ENCODE results near the gene AMT.

Gene AMT

GRCh38 chr3:49462222-49462621 is 39.9 kb upstream of the AMT start:
- H3K27ac ChIP-seq (ENCODE audit: low read length), result no peak overlapping the region
- no peaks in the 10 kb centered on the region for H3K36me3 ChIP-seq (ENCODE audit: insufficient read depth, low read length)
- no peak overlapping the region for H3K4me2 ChIP-seq (ENCODE audit: insufficient read depth, low read length)
- no peak overlapping the region for H3K9ac ChIP-seq (ENCODE audit: low read depth, low read length)
- DNase-seq (no peak), ATAC-seq (ENCODE audit: insufficient read depth, low read depth) (no peak)
- no peaks in the 10 kb centered on the region for H3K79me2 ChIP-seq (ENCODE audit: insufficient read depth, low read length)
- no peaks in the 10 kb centered on the region for H3K9me3 ChIP-seq (ENCODE audit: insufficient read depth, low read length, severe bottlenecking)
- no peak for TF ChIP-seq EZH2 (IDR thresholded peaks at IDR 0.05; ENCODE audit: borderline replicate concordance, low read depth, low read length, severe bottlenecking)
- TF ChIP-seq CTCF (IDR thresholded peaks at IDR 0.05; ENCODE audit: borderline replicate concordance, extremely low read depth, low read length, poor library complexity, severe bottlenecking), result no peak
- no peaks in the 10 kb centered on the region for H3K27me3 ChIP-seq (ENCODE audit: insufficient read depth, low read length, poor library complexity)
- no peaks in the 10 kb centered on the region for H3K4me1 ChIP-seq (ENCODE audit: insufficient read depth, low read length)
- H4K20me1 ChIP-seq (ENCODE audit: insufficient read depth, low read length), result no peaks in the 10 kb centered on the region
- no peak overlapping the region for H2AFZ ChIP-seq (ENCODE audit: low read depth, low read length)
- no peak overlapping the region for H3K4me3 ChIP-seq (ENCODE audit: low read depth in 1 of 2, low read length in 2 of 2)

- Histone ChIP-seq H3K4me3 (ENCODE audit: low read depth in 1 of 2, low read length in 2 of 2) (no peak overlapping the region), H3K27ac (ENCODE audit: low read length) (no peak overlapping the region), H4K20me1 (ENCODE audit: insufficient read depth, low read length) (no peaks in the 10 kb centered on the region), H3K4me1 (ENCODE audit: insufficient read depth, low read length) (no peaks in the 10 kb centered on the region), H3K9me3 (ENCODE audit: insufficient read depth, low read length, severe bottlenecking) (no peaks in the 10 kb centered on the region), H3K4me2 (ENCODE audit: insufficient read depth, low read length) (no peak overlapping the region), H3K79me2 (ENCODE audit: insufficient read depth, low read length) (no peaks in the 10 kb centered on the region), H3K9ac (ENCODE audit: low read depth, low read length) (no peak overlapping the region), H3K36me3 (ENCODE audit: insufficient read depth, low read length) (no peaks in the 10 kb centered on the region), H3K27me3 (ENCODE audit: insufficient read depth, low read length, poor library complexity) (no peaks in the 10 kb centered on the region), H2AFZ (ENCODE audit: low read depth, low read length) (no peak overlapping the region)
- DNase-seq (no peak), ATAC-seq (ENCODE audit: insufficient read depth, low read depth) (no peak)
- TF ChIP-seq CTCF (IDR thresholded peaks at IDR 0.05; ENCODE audit: borderline replicate concordance, extremely low read depth, low read length, poor library complexity, severe bottlenecking) (no peak), EZH2 (IDR thresholded peaks at IDR 0.05; ENCODE audit: borderline replicate concordance, low read depth, low read length, severe bottlenecking) (no peak)
Observed at GRCh38 chr3:49461443-49462171, 39.3 kb upstream of the AMT start.

- Histone ChIP-seq H3K9ac (ENCODE audit: low read depth, low read length) (no peak overlapping the region), H3K27ac (ENCODE audit: low read length) (no peak overlapping the region), H3K9me3 (ENCODE audit: insufficient read depth, low read length, severe bottlenecking) (no peaks in the 10 kb centered on the region), H3K4me1 (ENCODE audit: insufficient read depth, low read length) (no peaks in the 10 kb centered on the region), H3K27me3 (ENCODE audit: insufficient read depth, low read length, poor library complexity) (no peaks in the 10 kb centered on the region), H3K36me3 (ENCODE audit: insufficient read depth, low read length) (no peaks in the 10 kb centered on the region), H2AFZ (ENCODE audit: low read depth, low read length) (no peak overlapping the region), H3K4me3 (ENCODE audit: low read depth in 1 of 2, low read length in 2 of 2) (no peak overlapping the region), H3K4me2 (ENCODE audit: insufficient read depth, low read length) (no peak overlapping the region), H4K20me1 (ENCODE audit: insufficient read depth, low read length) (no peaks in the 10 kb centered on the region), H3K79me2 (ENCODE audit: insufficient read depth, low read length) (no peaks in the 10 kb centered on the region)
- TF ChIP-seq CTCF (IDR thresholded peaks at IDR 0.05; ENCODE audit: borderline replicate concordance, extremely low read depth, low read length, poor library complexity, severe bottlenecking) (no peak), EZH2 (IDR thresholded peaks at IDR 0.05; ENCODE audit: borderline replicate concordance, low read depth, low read length, severe bottlenecking) (no peak)
- no peak for ATAC-seq (ENCODE audit: insufficient read depth, low read depth)
- no peak for DNase-seq
Observed at GRCh38 chr3:49460956-49461355, 38.7 kb upstream of the AMT start.
